ENCODE measurements around the gene GPR55. TPM values are rescaled to one million over a fixed set of nuclear protein-coding genes. Genes with fewer than 3 reads are reported as not detected.

Gene GPR55
- total RNA-seq, 2 donors from 2014 or later, result 2.6 to 7.5 TPM

DNA sequence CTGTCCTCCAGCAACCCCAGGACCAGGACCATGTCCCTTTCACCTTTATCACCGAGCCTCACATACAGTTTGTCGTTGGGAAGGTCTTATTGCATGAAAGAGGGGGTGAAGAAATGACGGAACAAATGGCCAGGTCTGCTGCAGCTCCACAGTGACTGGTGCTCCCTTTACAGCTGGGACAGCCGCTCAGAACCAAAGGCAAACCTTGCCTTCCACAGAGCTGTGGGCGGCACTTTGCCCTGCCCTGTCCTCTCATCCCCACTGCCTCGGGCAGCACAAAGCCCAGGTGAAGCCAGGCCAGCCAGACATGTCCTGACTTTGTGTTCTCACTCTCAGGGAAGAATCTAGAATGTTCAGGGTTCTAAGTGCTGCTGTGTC, 961 bp downstream of the GPR55 start:
- Mint-ChIP-seq H3K27ac (no peak overlapping the region), H3K4me1 (peaks cover 9% of the 10 kb centered on the region), H3K4me3 (no peak overlapping the region), H3K9me3 (no peaks in the 10 kb centered on the region), H3K36me3 (ENCODE audit: low read depth) (no peaks in the 10 kb centered on the region), H3K27me3 (ENCODE audit: insufficient read depth) (no peaks in the 10 kb centered on the region)
- DNase-seq, result no peak
- H3K9ac ChIP-seq (ENCODE audit: extremely low read depth, low read length, poor library complexity, severe bottlenecking), result no peak overlapping the region
- no peak overlapping the region for H3K4me3 ChIP-seq (ENCODE audit: low read length)
- TF ChIP-seq, protein P1, sequence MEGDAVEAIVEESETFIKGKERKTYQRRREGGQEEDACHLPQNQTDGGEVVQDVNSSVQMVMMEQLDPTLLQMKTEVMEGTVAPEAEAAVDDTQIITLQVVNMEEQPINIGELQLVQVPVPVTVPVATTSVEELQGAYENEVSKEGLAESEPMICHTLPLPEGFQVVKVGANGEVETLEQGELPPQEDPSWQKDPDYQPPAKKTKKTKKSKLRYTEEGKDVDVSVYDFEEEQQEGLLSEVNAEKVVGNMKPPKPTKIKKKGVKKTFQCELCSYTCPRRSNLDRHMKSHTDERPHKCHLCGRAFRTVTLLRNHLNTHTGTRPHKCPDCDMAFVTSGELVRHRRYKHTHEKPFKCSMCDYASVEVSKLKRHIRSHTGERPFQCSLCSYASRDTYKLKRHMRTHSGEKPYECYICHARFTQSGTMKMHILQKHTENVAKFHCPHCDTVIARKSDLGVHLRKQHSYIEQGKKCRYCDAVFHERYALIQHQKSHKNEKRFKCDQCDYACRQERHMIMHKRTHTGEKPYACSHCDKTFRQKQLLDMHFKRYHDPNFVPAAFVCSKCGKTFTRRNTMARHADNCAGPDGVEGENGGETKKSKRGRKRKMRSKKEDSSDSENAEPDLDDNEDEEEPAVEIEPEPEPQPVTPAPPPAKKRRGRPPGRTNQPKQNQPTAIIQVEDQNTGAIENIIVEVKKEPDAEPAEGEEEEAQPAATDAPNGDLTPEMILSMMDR (conservative IDR thresholded peaks at IDR 0.05), result no peak
- H3K9me3 ChIP-seq (ENCODE audit: control insufficient read depth, low read length), result no peaks in the 10 kb centered on the region
- 88 to 92% methylated on average over 6 of the region's 6 CpGs for WGBS, 2 experiments (ENCODE audit: insufficient coverage in 1 of 2, insufficient read length in 1 of 2)
- no peaks in the 10 kb centered on the region for H3K4me1 ChIP-seq (ENCODE audit: control insufficient read depth, insufficient read depth, low read length)
- H3K36me3 ChIP-seq (ENCODE audit: control insufficient read depth, insufficient read depth, low read length), result no peaks in the 10 kb centered on the region
- no peak overlapping the region for H3K27ac ChIP-seq (ENCODE audit: low read depth, low read length)
- no peaks in the 10 kb centered on the region for H3K27me3 ChIP-seq (ENCODE audit: control insufficient read depth, insufficient read depth, low read length, poor library complexity, severe bottlenecking)

DNA sequence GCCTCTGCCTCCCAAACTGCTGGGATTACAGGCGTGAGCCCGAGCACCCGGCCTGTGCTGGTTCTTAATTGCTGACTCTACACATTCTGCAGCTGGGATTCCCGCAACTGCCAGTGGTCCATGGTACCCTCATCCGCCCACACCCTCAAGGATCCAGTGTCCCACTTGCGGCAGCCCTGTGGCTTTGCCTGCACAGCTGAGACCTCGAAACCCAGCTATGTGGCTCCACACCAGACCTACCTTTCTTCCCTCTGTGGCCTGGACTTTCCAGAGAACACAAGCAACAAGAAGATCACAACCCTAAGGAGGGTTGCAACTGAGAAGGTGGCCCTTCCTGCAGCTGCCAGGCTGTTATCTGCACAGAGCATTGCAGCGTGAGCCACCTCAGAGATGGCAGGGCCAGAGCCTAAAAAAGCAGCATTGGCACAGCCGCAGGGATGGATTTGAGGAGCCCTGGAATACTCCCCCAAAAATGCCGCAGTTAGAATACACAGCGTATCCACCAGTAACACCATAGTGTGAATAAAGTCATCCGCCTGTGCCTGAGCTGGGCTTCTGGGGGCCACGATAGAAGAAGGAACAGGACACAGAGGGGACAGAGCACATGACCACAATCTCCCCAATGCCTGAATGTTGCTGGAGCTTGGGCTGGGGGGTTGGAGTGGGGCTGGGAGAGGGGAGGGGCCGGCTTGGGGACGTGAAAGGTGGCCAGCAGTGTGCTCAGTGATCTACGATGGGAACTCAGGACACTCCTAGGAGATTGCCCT, 1.9 kb downstream of the GPR55 start:
- Histone ChIP-seq H3K27me3 (ENCODE audit: control insufficient read depth, insufficient read depth, low read length, poor library complexity, severe bottlenecking) (no peaks in the 10 kb centered on the region), H3K9ac (ENCODE audit: extremely low read depth, low read length, poor library complexity, severe bottlenecking) (no peak overlapping the region), H3K36me3 (ENCODE audit: control insufficient read depth, insufficient read depth, low read length) (no peaks in the 10 kb centered on the region), H3K4me3 (ENCODE audit: low read length) (no peak overlapping the region), H3K4me1 (ENCODE audit: control insufficient read depth, insufficient read depth, low read length) (no peaks in the 10 kb centered on the region), H3K27ac (ENCODE audit: low read depth, low read length) (no peak overlapping the region), H3K9me3 (ENCODE audit: control insufficient read depth, low read length) (no peaks in the 10 kb centered on the region)
- TF ChIP-seq, protein P1 (conservative IDR thresholded peaks at IDR 0.05), result no peak
- WGBS, 2 experiments (ENCODE audit: insufficient coverage in 1 of 2, insufficient read length in 1 of 2), result 86 to 92% methylated on average over 10 to 16 of the region's 16 CpGs
- Mint-ChIP-seq H3K9me3 (no peaks in the 10 kb centered on the region), H3K4me1 (peaks cover 9% of the 10 kb centered on the region), H3K27me3 (ENCODE audit: insufficient read depth) (no peaks in the 10 kb centered on the region), H3K4me3 (no peak overlapping the region), H3K36me3 (ENCODE audit: low read depth) (no peaks in the 10 kb centered on the region), H3K27ac (peak overlapping the region; percentile 35)
- DNase-seq, result peak; percentile 31

DNA sequence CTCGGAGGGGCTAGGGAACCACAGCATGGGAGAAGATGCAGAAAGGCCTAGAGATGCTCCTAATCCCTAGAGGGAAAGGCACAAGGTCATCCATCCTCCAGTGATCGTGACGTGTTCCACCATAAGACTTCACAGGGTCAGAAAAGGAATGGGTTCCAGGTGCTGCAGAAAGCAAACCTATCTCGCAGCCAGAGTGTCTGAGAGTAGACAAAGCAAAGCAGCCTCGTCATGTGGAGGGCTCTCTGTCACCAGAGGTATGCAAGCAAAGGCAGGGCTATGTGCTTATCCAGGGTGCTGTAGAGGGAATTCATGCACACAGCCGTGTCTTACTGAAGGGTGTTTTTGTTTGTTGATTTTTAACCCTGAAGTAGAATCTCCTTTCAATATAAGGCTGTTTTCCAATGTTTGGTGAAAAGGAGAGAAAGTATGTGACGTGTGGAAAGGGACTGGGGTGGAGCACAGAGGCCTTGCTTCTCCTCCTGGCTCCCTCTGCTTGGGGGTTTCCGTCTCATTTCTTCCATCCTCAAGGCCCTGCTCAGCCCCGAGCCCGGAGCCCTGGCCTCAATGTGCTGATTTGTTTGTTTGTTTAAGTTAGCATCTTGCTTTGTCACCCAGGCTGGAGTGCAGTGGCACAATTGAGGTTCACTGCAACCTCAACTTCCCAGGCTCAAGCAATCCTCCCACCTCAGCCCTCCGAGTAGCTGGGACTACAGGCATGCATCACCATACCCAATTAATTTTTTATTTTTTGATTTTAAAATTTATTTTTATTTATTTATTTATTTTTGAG, 3.0 kb downstream of the GPR55 start:
- Histone ChIP-seq H3K4me1 (ENCODE audit: control insufficient read depth, insufficient read depth, low read length) (no peaks in the 10 kb centered on the region), H3K27ac (ENCODE audit: low read depth, low read length) (no peak overlapping the region), H3K9ac (ENCODE audit: extremely low read depth, low read length, poor library complexity, severe bottlenecking) (no peak overlapping the region), H3K36me3 (ENCODE audit: control insufficient read depth, insufficient read depth, low read length) (no peaks in the 10 kb centered on the region), H3K27me3 (ENCODE audit: control insufficient read depth, insufficient read depth, low read length, poor library complexity, severe bottlenecking) (no peaks in the 10 kb centered on the region), H3K9me3 (ENCODE audit: control insufficient read depth, low read length) (no peaks in the 10 kb centered on the region), H3K4me3 (ENCODE audit: low read length) (no peak overlapping the region)
- peak; percentile 39 for DNase-seq
- TF ChIP-seq, protein P1 (conservative IDR thresholded peaks at IDR 0.05), result no peak
- WGBS, 2 experiments (ENCODE audit: insufficient coverage in 1 of 2, insufficient read length in 1 of 2), result 86 to 96% methylated on average over 6 to 11 of the region's 11 CpGs
- peaks cover 9% of the 10 kb centered on the region for H3K4me1 Mint-ChIP-seq
- H3K36me3 Mint-ChIP-seq (ENCODE audit: low read depth), result no peaks in the 10 kb centered on the region
- no peaks in the 10 kb centered on the region for H3K9me3 Mint-ChIP-seq
- H3K4me3 Mint-ChIP-seq, result no peak overlapping the region
- no peaks in the 10 kb centered on the region for H3K27me3 Mint-ChIP-seq (ENCODE audit: insufficient read depth)
- H3K27ac Mint-ChIP-seq, result no peak overlapping the region

Data from endodermal cell (in vitro differentiated cells).